Measurements from ENCODE around the gene RETSAT.
"Not testable (repeated sequence)": the region's sequence is repeated elsewhere in the genome, so short reads cannot be mapped to it uniquely, and the experiment has no call there.

The RETSAT gene

DNA sequence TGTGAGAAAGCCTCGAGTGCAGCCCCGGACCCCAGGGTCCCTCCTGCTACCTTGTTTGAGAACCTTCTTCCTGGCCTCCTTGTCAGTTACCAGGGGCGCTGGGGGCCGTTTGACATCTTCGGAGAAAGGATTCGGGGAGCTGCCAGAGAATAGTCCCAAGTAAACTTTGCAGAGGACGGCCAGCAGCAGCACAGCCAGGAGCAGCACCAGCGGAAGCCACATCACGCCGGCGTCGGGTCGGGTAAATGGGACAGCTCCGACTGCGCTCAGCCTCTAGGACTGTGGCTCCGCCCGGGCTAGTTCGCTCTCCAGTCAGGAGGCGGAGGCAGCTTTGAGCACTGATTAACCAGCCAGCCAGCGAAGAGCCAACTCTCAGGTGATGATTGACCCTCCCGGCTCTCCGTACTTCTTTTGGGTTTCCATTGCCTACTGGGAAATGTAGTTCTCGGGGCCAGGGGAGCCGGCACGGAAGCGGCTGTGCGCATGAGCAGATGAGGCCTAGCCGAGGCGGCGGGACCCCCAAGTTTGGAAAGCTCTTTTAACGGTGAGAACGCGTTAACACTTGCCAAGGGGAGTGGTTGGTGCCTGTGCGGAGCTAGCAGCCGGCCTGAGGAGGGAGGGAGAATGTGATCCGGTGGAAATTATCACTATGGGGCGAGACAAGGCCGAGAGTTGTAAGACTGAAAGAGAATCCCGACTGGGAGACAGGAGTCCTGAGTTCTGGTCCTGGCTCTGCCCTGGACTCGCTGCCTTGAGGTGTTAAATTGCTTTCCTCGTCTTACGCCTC is at the start of gene RETSAT, which contains the start of gene ELMOD3:
TSS of gene RETSAT (minus strand) at position 243 of the 787 bp plus-strand sequence. CDS start at position 222, 21 bp downstream.
TSS of gene ELMOD3 (plus strand) at position 484 of the 787 bp plus-strand sequence. CDS start 2,430 bp downstream, outside the sequence.
- DNase-seq (ENCODE audit: low spot score) = peak; percentile 99

DNA sequence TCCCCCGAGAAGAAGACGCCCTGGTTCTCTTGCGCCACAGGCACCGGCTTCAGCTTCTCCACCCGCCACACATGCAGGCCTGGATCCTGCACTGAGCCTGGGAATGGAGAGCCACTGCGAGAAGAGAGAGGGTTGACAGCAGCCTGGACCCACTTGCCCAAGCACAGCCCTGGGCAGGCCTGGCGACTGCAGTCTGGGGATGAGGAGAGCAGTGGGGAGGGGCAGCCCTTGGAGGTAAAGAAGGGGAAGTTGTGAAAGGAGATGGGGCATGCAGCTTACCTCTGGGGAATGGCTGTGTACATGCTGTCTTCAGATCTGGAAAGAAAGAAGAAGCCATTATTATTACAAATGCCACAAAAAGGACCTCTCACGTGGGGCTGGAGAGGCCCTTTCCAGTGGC is 47.5 kb upstream of the RETSAT start:
- DNase-seq (ENCODE audit: low spot score) = no peak

DNA sequence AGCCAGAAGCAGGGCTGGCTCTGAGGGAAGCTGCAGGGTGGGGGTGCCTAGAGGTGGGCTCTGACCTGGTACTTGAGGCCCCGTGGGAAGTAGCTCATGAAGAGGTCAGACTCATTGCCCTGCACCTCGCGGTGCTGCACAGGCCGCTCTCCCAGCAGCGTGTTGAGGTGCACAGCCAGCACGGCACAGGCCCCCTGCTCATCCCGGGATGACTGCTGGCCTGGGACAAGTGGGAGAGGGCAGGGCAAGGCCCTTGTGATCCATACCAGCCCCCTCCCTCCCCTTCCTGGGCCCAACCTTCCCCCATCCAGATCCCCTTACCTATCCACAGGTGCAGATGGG is 47.1 kb upstream of the RETSAT start:
- DNase-seq (ENCODE audit: low spot score) = no peak

DNA sequence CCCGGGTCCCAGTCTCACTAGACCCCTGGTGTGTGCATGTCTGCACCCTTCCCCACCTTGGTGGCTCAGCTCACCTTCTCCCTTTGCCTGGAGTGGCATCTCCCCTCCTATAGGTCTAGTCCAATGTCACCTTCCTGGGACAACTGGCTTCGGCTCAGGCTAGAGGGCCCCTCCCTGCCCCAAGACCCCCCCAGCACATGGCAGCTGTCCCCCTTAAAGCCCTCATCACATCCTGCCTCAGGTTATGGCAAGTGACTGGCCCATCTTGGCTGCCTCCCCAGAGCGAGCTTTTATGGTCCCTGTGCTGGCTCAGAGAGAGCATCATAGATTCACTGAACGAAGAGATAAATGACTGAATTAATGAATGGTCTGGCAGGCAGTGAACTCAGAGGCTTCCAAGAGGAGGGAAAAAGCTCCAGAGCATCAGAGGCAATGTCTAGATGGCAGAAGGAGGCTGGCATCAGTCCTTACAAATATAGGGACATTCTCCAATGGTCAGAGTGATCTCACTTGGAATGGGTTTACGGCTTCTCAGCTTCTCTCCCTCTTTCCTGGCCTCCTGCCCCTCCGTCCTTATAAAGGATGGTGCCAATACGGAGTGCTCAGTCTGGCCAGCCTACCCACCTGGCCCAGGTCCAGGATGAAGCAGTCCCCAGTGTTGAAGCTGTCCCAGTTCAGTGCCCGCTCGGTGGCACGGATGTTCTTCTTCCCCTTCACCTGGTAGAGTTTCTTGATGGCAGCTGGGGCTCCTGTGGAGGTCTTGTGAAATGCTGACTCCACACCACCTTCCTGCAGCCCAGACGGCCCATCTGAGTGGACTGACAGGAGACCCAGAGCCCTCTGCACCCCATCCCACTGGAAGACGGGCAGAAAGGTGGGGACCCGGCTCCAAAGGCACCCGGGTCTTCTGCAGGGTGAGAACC is 46.5 kb upstream of the RETSAT start:
- no peak for DNase-seq (ENCODE audit: low spot score)

DNA sequence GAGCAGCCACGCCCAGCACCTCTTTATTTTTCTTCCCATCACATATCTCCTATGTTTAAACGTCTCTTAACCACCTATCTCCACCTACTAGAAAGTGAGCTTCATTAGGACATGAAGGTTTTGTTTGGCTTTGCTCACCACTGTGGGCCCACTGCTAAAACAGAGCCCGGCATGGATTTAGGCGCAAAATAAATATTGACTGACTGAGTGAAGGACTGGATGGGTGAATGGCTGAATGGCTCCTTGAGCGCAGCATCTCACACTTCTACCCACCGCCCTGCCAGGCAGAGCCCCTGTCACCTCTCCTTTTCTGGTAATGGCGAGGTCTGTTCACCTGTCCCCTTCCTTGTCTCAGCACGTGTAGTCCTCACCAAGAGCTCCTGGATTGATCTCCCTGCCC is 45.7 kb upstream of the RETSAT start:
- DNase-seq (ENCODE audit: low spot score) = no peak

DNA sequence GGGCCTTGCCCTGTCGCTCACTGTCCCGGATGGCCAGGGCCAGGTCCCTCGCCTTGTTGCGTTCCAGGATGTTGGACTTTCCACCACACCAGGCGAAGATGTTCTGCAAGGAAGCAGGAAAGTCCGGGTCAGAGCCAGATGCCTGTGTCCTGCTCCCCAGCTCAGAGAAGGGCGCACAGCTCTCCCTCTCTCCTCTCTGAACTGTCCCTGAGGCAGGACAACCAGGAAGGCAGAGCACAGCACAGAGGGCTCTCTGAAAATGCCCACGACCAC is 44.8 kb upstream of the RETSAT start:
- DNase-seq (ENCODE audit: low spot score) = no peak

DNA sequence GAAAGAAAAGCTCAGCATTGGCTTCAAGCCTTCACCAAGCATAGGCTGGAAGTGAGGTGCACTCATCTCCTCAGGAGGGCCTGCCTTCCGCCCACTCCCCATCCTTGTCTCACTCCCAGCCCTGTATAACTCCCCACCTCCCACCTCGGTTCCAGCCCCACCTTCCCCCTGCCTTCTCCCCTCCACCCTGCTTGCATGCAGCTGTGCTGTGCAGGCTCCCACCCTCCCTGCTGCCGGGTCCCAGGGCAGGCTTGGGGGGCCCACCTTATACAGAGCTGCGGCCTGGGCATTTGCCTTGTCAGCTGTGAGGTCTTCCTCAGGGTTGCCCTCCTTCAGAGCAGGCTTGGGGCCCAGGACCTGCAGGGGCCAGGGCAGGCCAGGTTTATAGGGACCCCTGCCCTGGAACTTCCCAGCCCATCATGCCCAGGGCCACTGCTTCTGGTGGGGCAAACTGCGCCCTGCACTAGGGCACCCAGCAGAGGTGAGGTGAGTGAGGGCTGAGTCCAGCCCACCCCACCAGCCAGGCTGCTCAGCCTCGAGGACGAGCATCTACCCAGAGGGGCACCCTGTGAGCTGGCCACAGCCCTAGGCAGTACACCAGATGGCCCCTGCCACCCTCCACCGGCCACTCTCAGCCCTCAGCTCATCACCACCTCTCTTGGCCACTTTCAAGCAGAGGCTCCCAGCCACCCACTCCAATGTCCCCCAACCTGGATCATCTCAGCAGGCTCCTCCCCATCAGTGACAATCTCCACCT is 44.3 kb upstream of the RETSAT start:
- DNase-seq (ENCODE audit: low spot score) = no peak

DNA sequence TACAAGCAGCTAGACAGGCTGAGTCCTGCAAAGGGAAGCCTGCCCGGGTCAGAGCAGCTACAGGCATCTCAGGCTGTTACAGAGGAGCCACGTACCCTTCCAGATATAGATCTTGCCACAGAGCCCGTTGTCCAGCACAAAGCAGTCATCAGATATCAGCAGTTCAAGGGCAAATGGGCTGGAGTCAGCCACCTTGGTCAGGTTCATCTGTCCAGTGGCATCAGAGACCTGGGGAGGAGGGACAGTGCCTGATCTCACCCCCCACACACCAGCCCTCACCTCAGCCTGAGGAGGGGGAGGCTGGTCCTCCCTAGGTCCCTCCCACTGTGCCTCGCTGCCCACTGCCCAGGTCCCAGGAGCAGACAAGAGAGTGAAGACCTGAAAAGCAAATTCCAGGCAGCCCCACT is 43.6 kb upstream of the RETSAT start:
- no peak for DNase-seq (ENCODE audit: low spot score)

DNA sequence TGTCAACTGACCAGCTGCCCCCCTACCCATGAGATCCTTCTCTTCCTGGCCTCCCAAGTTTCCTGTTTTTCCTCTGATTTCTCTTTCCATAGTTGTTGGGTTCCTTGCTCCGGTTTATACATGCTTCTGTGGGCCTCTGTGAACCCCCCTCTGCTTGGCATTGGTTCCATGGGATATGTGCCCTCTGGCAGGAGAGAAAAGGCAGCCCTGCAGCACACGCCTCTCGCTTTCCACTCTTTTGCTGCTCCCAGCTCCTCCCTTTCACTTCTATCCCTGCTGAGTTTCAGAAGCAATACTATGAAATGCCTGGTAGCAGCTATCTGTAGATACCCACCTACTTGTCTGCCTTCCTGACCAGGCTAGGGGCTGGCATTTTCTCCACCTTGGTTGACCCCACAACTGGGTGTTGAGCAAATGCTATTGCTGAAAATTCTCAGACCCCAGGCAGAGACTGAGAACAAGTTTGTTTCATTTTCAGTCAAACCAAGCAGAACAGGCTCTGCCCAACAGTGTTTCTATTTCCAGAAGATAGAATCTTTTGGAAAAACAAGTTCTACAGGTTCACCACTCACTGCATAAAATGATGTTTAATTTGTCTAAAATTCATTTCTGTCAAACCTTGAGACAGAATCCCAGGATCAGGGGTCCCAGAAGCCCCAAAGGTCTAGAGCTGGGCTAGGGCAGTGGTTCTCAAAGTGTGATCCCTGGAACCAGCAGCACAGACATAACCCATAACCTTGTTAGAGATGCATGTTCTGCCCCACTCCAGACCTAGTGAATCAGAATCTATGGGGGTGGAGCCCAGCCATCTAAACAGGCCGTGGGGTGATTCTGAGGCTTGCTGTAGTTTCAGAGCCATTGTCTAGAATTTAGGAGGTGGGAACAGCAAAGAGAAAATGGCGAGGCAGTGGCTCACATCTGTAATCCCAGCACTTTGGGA is 42.5 kb upstream of the RETSAT start:
- DNase-seq (ENCODE audit: low spot score) = no peak

DNA sequence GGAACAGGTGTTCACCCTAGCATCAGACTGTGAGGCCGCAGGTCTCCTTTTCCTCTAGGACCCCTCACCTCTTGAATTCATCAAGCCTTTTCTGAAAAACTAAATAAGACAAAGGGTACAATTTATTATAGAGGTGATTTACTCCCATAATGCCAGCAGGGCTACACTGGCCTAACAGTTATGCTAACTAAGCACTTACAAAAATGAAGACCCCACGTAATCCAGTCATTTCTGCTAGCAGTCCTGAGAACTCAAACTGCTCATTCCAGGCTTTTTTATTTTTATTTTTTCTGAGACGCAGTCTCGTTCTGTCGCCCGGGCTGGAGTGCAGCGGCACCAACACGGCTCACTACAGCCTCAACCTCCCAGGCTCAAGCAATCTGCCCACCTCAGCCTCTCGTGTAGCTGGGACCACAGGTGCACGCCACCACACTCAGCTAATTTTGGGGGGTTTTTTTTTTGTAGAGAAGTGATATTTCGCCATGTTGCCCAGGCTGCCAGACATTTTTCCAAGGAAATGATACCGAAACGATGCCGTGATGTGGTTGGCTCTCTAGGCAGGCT is 41.7 kb upstream of the RETSAT start:
- DNase-seq (ENCODE audit: low spot score) = no peak

DNA sequence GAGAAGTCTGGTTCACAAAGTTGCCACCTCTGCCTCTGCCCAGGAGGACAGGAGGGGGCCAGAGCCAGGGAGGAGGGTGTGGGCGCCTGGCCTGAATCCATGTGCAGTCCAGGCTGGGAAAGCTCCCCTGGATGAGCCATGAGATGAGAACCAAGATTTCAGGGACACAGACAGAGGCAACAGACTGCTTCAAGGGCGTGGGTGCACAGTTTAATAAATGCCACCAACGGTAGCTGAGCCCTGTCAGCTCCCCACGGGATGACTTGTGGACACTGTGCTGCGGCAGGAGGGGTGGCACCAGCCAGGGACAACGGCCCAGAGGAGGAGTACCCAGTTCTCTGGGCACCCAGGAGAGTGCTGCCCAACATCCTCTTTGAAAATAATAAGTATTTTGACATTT is 40.6 kb upstream of the RETSAT start:
- DNase-seq (ENCODE audit: low spot score) = no peak

DNA sequence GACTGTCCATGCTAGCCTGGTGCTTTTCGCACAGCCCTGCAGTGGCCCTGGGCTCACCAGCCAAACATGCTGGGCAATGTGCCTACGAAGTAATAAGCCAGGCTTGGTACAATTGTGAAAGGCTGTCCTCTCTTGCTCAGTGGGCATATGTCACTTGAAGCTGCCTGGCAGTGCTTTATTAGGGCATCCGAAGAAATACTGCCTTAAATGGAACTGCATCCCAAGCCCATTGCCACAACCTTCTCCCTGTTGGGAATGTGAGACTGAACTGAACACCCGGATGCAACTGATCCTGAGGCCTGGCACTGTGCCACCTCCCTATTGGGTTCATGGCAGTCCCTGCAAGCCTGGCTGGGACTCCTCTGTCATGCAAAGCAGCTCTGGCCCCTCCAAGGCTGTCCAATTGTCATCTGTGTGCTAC is 39.9 kb upstream of the RETSAT start:
- DNase-seq (ENCODE audit: low spot score) = no peak

DNA sequence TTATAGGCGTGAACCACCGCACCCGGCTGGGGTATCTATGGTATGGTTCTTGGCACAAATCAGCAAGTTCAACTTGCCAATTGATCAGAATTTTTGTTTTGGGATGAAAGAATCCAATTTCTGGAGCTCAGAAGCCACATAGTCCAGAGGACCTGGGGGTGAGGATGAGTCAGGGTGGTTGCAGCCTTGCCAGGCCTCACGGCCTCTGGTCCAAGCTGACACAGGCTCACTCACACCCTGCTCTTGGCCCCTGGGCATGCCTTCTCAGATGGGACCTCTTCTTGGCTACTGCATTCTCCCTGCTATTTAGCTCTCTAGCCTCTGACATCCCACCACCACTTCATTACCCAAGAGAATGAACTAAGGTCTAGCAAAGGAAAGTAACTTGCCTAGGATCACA is 39.5 kb upstream of the RETSAT start:
- no peak for DNase-seq (ENCODE audit: low spot score)

DNA sequence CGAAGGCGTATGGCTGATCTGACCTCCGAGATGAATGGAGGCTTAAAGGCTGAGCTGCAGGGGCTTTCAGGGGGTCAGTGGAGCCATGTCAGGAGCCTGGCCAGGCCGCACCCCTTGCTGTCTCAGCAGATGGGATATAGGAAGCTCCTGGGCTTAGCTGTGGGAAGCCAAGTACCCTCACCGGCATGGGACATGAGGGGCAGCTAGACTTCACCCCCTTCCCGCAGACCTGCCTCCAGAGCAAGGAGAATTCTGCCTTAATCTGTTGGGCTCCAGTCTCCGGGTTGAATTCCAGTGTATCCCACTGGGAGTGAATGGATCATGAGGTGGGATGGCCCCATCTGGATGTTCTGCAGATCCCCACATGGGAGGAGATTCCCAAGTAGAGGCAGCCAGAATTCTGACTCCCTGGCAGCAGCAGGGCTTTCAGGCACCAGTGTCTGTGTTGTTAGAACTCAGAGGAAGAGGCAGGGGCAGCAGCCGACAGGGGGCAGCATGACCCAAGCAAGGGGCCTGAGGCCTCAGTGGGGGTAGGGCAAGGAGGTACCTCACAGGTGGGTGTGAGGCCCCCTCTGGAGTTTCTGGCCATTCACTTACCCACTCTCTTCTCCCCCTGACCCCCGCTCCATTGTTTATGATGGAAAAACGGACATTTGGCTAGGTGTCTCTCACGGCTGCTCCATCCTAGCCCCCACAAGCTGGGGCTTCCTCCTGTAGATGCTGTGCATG is 36.8 kb upstream of the RETSAT start:
- peak; percentile 54 for DNase-seq (ENCODE audit: low spot score)

DNA sequence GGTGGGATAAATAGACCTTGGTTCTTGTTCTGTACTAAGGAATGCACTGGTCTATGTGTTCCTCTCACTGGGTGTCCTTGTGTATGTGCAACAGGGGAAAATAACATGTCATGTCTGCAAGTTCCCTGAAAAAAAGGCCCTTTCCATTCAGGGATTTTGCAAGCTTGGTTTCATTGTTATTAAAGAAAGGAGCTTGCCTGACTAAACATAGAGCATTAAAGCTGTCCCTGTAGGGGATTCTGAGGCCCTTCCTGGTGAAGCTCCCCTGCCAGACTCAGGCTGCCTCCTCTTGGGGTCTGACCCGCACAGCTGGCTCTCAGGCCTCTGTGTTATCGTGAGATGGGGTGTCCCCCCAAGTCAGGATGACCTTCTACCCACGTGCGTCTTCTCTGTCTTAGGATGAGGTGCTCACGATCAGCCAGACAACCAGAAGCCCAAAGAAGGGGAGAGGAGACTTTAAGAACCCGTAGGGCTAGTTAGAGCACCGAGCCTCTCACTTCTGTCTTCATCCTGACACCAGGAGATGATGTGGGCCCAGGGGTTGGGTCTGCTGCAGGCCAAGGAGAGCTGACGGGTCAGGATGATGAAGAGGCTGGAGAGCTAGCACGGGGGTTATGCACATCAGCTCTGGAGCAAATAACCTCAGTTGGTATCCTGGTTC is 34.7 kb upstream of the RETSAT start:
- DNase-seq (ENCODE audit: low spot score) = no peak

DNA sequence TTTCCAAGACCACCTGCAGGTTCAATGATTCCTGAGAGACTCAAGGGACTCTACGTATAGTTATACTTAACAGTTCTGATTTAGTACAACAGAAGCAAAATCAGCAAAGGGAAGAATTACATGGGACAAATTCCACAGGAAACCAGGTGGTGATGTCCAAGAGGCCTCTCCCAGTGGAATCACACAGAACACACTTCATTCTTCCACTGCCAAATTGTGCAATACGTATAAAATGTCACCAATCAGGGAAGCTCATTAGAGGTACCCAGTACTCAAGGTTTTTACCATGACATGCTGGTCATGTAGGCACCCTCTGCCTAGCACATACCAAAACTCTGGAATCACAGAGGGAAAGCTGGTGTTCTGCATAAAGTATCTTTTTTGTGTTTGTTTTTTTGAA is 33.4 kb upstream of the RETSAT start:
- no peak for DNase-seq (ENCODE audit: low spot score)

DNA sequence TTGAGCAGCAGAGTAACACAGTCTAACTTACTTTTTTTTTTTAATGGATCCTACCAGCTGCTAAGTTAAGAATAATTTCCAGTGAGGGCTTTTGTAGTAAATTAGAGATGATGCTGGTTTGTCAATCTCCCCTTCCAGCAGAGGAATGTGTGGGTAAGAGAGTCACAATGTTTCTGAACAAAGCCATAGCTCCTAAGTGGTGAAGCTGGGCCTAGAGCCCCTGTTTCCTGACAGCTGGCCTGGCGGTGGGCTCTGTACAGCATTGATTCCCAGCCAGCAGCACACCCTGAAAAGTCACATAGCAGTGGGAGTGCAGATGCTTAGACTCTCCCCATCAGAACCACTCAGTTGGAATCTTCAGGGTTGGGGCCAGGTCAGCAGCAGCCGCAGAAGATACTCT is 31.4 kb upstream of the RETSAT start:
- no peak for DNase-seq (ENCODE audit: low spot score)

DNA sequence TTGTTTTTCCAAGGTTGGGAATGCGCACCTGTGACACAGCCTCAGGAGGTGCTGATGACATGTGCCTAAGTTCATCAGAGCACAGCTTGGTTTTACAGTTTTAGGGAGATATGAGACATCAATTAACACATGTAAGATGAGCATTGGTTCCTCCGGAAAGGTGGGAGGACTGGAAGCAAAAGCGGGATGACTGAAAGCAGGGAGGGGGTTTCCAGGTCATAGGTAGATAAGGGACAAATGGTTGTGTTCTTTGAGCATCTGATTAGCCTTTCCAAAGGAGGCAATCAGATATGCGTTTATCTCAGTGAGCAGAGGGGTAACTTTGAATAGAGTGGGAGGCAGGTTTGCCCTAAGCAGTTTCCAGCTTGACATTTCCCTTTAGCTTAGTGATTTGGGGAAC is 29.5 kb upstream of the RETSAT start:
- no peak for DNase-seq (ENCODE audit: low spot score)

DNA sequence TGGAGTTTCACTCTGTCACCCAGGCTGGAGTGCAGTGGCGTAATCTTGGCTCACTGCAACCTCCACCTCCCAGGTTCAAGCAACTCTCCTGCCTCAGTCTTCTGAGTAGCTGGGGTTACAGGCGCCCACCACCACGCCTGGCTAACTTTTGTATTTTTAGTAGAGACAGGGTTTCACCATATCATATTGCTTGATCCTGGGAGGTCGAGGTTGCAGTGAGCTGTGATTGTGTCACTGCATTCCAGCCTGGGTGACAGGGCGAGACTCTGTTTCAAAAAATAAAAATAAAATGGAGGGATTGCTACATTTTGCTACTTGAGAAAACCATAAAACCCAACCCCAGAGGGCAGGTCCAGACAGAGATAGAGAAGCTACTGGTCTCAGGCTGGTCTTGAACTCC is 28.8 kb upstream of the RETSAT start:
- not testable (repeated sequence) for DNase-seq (ENCODE audit: low spot score)

DNA sequence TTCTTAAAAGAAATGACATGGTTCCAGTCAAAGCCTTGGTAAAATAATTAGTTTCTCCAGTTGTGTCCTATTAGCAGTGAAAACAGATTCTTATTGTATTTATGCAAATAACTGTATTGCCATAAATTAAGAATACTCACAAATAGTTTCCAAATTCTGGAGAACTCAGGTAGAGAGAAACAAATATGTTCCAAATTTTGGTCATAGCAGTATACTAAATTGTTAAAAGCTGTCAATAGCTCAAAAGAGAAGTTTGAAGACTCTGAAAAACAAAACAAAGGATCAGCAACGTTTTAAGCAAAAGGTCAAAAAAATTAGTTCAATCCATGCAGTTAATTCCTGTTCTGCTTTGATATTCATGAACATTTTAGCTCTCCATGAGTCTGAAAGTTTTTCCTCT is 25.7 kb upstream of the RETSAT start:
- DNase-seq (ENCODE audit: low spot score) = no peak
